ENCODE results near the gene CCDC187.

CCDC187 gene

GRCh38 chr9:136295542-136296433, 8.1 kb downstream of the CCDC187 start:
- intact Hi-C loops (cut with DNase I; ENCODE audit: low total_unique reads) = no loop called here
- no peak for TF ChIP-seq CTCF (IDR thresholded peaks at IDR 0.05)
- no peak for DNase-seq

GRCh38 chr9:136295055-136295454, 8.8 kb downstream of the CCDC187 start:
- H3K4me3 ChIP-seq = no peak overlapping the region
- TF ChIP-seq CTCF (IDR thresholded peaks at IDR 0.05) = no peak
- H3K4me1 ChIP-seq = no peaks in the 10 kb centered on the region
- intact Hi-C loops (cut with DNase I; ENCODE audit: low total_unique reads) = no loop called here
- peaks cover 0 to 62% of the 10 kb centered on the region in 2 donors for H3K27me3 ChIP-seq
- no peaks in the 10 kb centered on the region for H3K9me3 ChIP-seq
- no peak for DNase-seq
- no peaks in the 10 kb centered on the region for H3K36me3 ChIP-seq
- H3K27ac ChIP-seq = no peak overlapping the region

More at GRCh38 chr9:136295542-136296433, 8.1 kb downstream of the CCDC187 start:
- Histone ChIP-seq H3K4me3 (no peak overlapping the region), H3K36me3 (no peaks in the 10 kb centered on the region), H3K4me1 (no peaks in the 10 kb centered on the region), H3K27me3 (peaks cover 0 to 55% of the 10 kb centered on the region in 2 donors), H3K27ac (no peak overlapping the region), H3K9me3 (no peaks in the 10 kb centered on the region)

- H3K4me3 ChIP-seq = no peak overlapping the region
- H3K9me3 ChIP-seq = no peaks in the 10 kb centered on the region
- H3K36me3 ChIP-seq = no peaks in the 10 kb centered on the region
- peaks cover 0 to 69% of the 10 kb centered on the region in 2 donors for H3K27me3 ChIP-seq
- no peak overlapping the region for H3K27ac ChIP-seq
- TF ChIP-seq CTCF (IDR thresholded peaks at IDR 0.05) = no peak
- H3K4me1 ChIP-seq = no peaks in the 10 kb centered on the region
- intact Hi-C loops (cut with DNase I; ENCODE audit: low total_unique reads) = no loop called here
- no peak for DNase-seq
These were observed 9.5 kb downstream of the CCDC187 start for GRCh38 chr9:136294437-136294836.

- H3K36me3 ChIP-seq = no peaks in the 10 kb centered on the region
- DNase-seq = no peak
- H3K9me3 ChIP-seq = no peaks in the 10 kb centered on the region
- H3K27me3 ChIP-seq = peaks cover 0 to 64% of the 10 kb centered on the region in 2 donors
- TF ChIP-seq CTCF (IDR thresholded peaks at IDR 0.05) = no peak
- no peaks in the 10 kb centered on the region for H3K4me1 ChIP-seq
- no peak overlapping the region for H3K4me3 ChIP-seq
- no peak overlapping the region for H3K27ac ChIP-seq
- intact Hi-C loops (cut with DNase I; ENCODE audit: low total_unique reads) = no loop called here
These were observed 10.3 kb downstream of the CCDC187 start for GRCh38 chr9:136293476-136294077.

GRCh38 chr9:136292591-136293448, 11.1 kb downstream of the CCDC187 start:
- no peak for TF ChIP-seq CTCF (IDR thresholded peaks at IDR 0.05)
- no peaks in the 10 kb centered on the region for H3K9me3 ChIP-seq
- H3K36me3 ChIP-seq = no peaks in the 10 kb centered on the region
- no peak overlapping the region for H3K27ac ChIP-seq
- H3K27me3 ChIP-seq = peaks cover 0 to 64% of the 10 kb centered on the region in 2 donors
- H3K4me1 ChIP-seq = no peaks in the 10 kb centered on the region
- no peak for DNase-seq
- intact Hi-C loops (cut with DNase I; ENCODE audit: low total_unique reads) = no loop called here
- no peak overlapping the region for H3K4me3 ChIP-seq
